Osteocyte (in vitro differentiated cells): ENCODE results near the gene APOM. TPM values are rescaled to one million over a fixed set of nuclear protein-coding genes. Genes with fewer than 3 reads are reported as not detected.

ENCODE experiments used
- DNase-seq: peaks from one replicate; pipeline ENCODE4 v3.0.0; 2021; ENCODE audit warnings: mixed read lengths; ENCODE audit not compliant: unreplicated experiment; ENCODE audit errors: extremely low spot score
- H3K27ac Mint-ChIP-seq: one replicate; pipeline ENCODE4 v1.8.0; 2021; ENCODE audit warnings: mild to moderate bottlenecking, mixed read lengths; ENCODE audit not compliant: unreplicated experiment
- H3K27me3 Mint-ChIP-seq: one replicate; pipeline ENCODE4 v1.8.0; 2021; ENCODE audit warnings: mixed read lengths; ENCODE audit not compliant: unreplicated experiment
- H3K36me3 Mint-ChIP-seq: one replicate; pipeline ENCODE4 v1.8.0; 2021; ENCODE audit warnings: mixed read lengths; ENCODE audit not compliant: unreplicated experiment
- H3K4me1 Mint-ChIP-seq: one replicate; pipeline ENCODE4 v1.8.0; 2021; ENCODE audit warnings: mixed read lengths; ENCODE audit not compliant: unreplicated experiment
- H3K4me3 Mint-ChIP-seq: one replicate; pipeline ENCODE4 v1.8.0; 2021; ENCODE audit warnings: mild to moderate bottlenecking, moderate library complexity, mixed read lengths; ENCODE audit not compliant: unreplicated experiment
- H3K9me3 Mint-ChIP-seq: one replicate; pipeline ENCODE4 v1.8.0; 2021; ENCODE audit warnings: mixed read lengths; ENCODE audit not compliant: unreplicated experiment
- CTCF ChIP-seq: fragments of 200-600 bp; sonication (generic); IDR thresholded peaks from 2 replicates; pipeline ENCODE4 v1.5.0; 2021; ENCODE audit warnings: antibody characterized with exemption, mild to moderate bottlenecking, moderate library complexity
- total RNA-seq: library from RNA; stranded (reverse); gene quantifications from 2 replicates; pipeline ENCODE4 v1.2.1, GENCODE V29; 2021

The APOM gene
- total RNA-seq, 1 donor from 2014 or later, result 4.0 TPM

GRCh38 chr6:31645325-31645724, 10.4 kb upstream of the APOM start:
- no peak for DNase-seq
- Mint-ChIP-seq H3K27ac (no peak overlapping the region), H3K36me3 (peaks cover 46% of the 10 kb centered on the region), H3K9me3 (no peaks in the 10 kb centered on the region), H3K4me3 (no peak overlapping the region), H3K4me1 (peaks cover 6% of the 10 kb centered on the region), H3K27me3 (no peaks in the 10 kb centered on the region)
- TF ChIP-seq CTCF, result no peak

GRCh38 chr6:31651602-31652191, 4.0 kb upstream of the APOM start:
- Mint-ChIP-seq H3K4me3 (peak overlapping the region; percentile 97), H3K27ac (peak overlapping the region; percentile 100), H3K36me3 (peaks cover 27% of the 10 kb centered on the region), H3K9me3 (no peaks in the 10 kb centered on the region), H3K4me1 (peaks cover 29% of the 10 kb centered on the region), H3K27me3 (no peaks in the 10 kb centered on the region)
- no peak for TF ChIP-seq CTCF
- DNase-seq, result no peak

- peak overlapping the region; percentile 97 for H3K4me3 Mint-ChIP-seq
- no peaks in the 10 kb centered on the region for H3K9me3 Mint-ChIP-seq
- peaks cover 20% of the 10 kb centered on the region for H3K36me3 Mint-ChIP-seq
- H3K4me1 Mint-ChIP-seq, result peaks cover 31% of the 10 kb centered on the region
- peak overlapping the region; percentile 100 for H3K27ac Mint-ChIP-seq
- TF ChIP-seq CTCF, result no peak
- no peaks in the 10 kb centered on the region for H3K27me3 Mint-ChIP-seq
- no peak for DNase-seq
Observed at GRCh38 chr6:31652925-31653724, 2.6 kb upstream of the APOM start.

- DNase-seq, result no peak
- peaks cover 7% of the 10 kb centered on the region for H3K36me3 Mint-ChIP-seq
- H3K27ac Mint-ChIP-seq, result no peak overlapping the region
- no peaks in the 10 kb centered on the region for H3K27me3 Mint-ChIP-seq
- TF ChIP-seq CTCF, result no peak
- H3K9me3 Mint-ChIP-seq, result no peaks in the 10 kb centered on the region
- no peak overlapping the region for H3K4me3 Mint-ChIP-seq
- H3K4me1 Mint-ChIP-seq, result peaks cover 45% of the 10 kb centered on the region
Observed at GRCh38 chr6:31654574-31655348, 933 bp upstream of the APOM start.
